ENCODE results near the gene AKIRIN2. TPM values are rescaled to one million over a fixed set of nuclear protein-coding genes. Genes with fewer than 3 reads are reported as not detected.

Gene AKIRIN2
- total RNA-seq, 1 donor from 2014 or later, result 22.6 TPM

DNA sequence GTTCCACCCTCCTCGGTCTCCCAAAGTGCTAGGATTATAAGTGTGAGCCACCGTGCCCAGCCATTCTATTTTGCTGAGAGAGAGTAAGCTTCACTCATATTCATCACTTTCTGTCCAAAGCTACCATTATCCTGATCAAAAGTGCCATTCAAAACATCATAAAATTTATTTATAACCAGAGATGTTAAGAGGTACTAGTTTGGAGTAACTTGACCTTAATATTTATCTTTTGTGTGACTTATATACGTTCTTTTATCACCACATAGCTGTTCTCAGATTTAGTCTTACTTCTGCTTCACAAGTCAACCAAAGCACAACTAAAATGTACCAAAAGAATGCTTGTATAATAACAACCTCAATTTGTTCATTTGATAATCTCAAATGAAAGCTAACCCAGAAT lies 18.1 kb downstream of the AKIRIN2 start:
- Histone ChIP-seq H3K27me3 (ENCODE audit: control insufficient read depth, insufficient read depth, low read length) (no peaks in the 10 kb centered on the region), H3K36me3 (ENCODE audit: control insufficient read depth, insufficient read depth, low read length) (no peaks in the 10 kb centered on the region), H3K4me3 (ENCODE audit: low read depth, low read length) (no peak overlapping the region)
- FAIRE-seq (no peak), DNase-seq (ENCODE audit: low read depth) (no peak)
- TF ChIP-seq, protein P1, sequence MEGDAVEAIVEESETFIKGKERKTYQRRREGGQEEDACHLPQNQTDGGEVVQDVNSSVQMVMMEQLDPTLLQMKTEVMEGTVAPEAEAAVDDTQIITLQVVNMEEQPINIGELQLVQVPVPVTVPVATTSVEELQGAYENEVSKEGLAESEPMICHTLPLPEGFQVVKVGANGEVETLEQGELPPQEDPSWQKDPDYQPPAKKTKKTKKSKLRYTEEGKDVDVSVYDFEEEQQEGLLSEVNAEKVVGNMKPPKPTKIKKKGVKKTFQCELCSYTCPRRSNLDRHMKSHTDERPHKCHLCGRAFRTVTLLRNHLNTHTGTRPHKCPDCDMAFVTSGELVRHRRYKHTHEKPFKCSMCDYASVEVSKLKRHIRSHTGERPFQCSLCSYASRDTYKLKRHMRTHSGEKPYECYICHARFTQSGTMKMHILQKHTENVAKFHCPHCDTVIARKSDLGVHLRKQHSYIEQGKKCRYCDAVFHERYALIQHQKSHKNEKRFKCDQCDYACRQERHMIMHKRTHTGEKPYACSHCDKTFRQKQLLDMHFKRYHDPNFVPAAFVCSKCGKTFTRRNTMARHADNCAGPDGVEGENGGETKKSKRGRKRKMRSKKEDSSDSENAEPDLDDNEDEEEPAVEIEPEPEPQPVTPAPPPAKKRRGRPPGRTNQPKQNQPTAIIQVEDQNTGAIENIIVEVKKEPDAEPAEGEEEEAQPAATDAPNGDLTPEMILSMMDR (IDR thresholded peaks at IDR 0.05; ENCODE audit: insufficient read depth, low read length, severe bottlenecking), result no peak

GRCh38 chr6:87682310-87682709 lies 19.7 kb downstream of the AKIRIN2 start:
- DNase-seq (ENCODE audit: low read depth) (no peak), FAIRE-seq (no peak)
- Histone ChIP-seq H3K27me3 (ENCODE audit: control insufficient read depth, insufficient read depth, low read length) (no peaks in the 10 kb centered on the region), H3K36me3 (ENCODE audit: control insufficient read depth, insufficient read depth, low read length) (no peaks in the 10 kb centered on the region), H3K4me3 (ENCODE audit: low read depth, low read length) (no peak overlapping the region)
- TF ChIP-seq, protein P1 (IDR thresholded peaks at IDR 0.05; ENCODE audit: insufficient read depth, low read length, severe bottlenecking), result no peak

- H3K4me3 ChIP-seq (ENCODE audit: low read depth, low read length), result no peak overlapping the region
- TF ChIP-seq, protein P1 (IDR thresholded peaks at IDR 0.05; ENCODE audit: insufficient read depth, low read length, severe bottlenecking), result no peak
- H3K27me3 ChIP-seq (ENCODE audit: control insufficient read depth, insufficient read depth, low read length), result no peaks in the 10 kb centered on the region
- peaks cover 3% of the 10 kb centered on the region for H3K36me3 ChIP-seq (ENCODE audit: control insufficient read depth, insufficient read depth, low read length)
- DNase-seq (ENCODE audit: low read depth), result no peak
- FAIRE-seq, result no peak
These were observed 26.9 kb downstream of the AKIRIN2 start for GRCh38 chr6:87675004-87675681.

GRCh38 chr6:87674290-87674689 lies 27.7 kb downstream of the AKIRIN2 start:
- TF ChIP-seq, protein P1 (IDR thresholded peaks at IDR 0.05; ENCODE audit: insufficient read depth, low read length, severe bottlenecking), result no peak
- FAIRE-seq (no peak), DNase-seq (ENCODE audit: low read depth) (no peak)
- Histone ChIP-seq H3K27me3 (ENCODE audit: control insufficient read depth, insufficient read depth, low read length) (no peaks in the 10 kb centered on the region), H3K36me3 (ENCODE audit: control insufficient read depth, insufficient read depth, low read length) (peaks cover 3% of the 10 kb centered on the region), H3K4me3 (ENCODE audit: low read depth, low read length) (no peak overlapping the region)

- no peaks in the 10 kb centered on the region for H3K27me3 ChIP-seq (ENCODE audit: control insufficient read depth, insufficient read depth, low read length)
- peaks cover 3% of the 10 kb centered on the region for H3K36me3 ChIP-seq (ENCODE audit: control insufficient read depth, insufficient read depth, low read length)
- FAIRE-seq (no peak), DNase-seq (ENCODE audit: low read depth) (no peak)
- TF ChIP-seq, protein P1 (IDR thresholded peaks at IDR 0.05; ENCODE audit: insufficient read depth, low read length, severe bottlenecking), result no peak
- H3K4me3 ChIP-seq (ENCODE audit: low read depth, low read length), result no peak overlapping the region
These were observed 28.8 kb downstream of the AKIRIN2 start for GRCh38 chr6:87673237-87673636.

- TF ChIP-seq, protein P1 (IDR thresholded peaks at IDR 0.05; ENCODE audit: insufficient read depth, low read length, severe bottlenecking), result no peak
- no peaks in the 10 kb centered on the region for H3K27me3 ChIP-seq (ENCODE audit: control insufficient read depth, insufficient read depth, low read length)
- H3K36me3 ChIP-seq (ENCODE audit: control insufficient read depth, insufficient read depth, low read length), result peaks cover 3% of the 10 kb centered on the region
- no peak overlapping the region for H3K4me3 ChIP-seq (ENCODE audit: low read depth, low read length)
- no peak for DNase-seq (ENCODE audit: low read depth)
- no peak for FAIRE-seq
These were observed 29.4 kb downstream of the AKIRIN2 start for GRCh38 chr6:87672641-87673040.

Data from bronchial epithelial cell (primary cell).